Tibial nerve (tissue), 4 donors: ENCODE data around the gene NCOR1. TPM values are rescaled to one million over a fixed set of nuclear protein-coding genes. Genes with fewer than 3 reads are reported as not detected.

Experiments used
- DNase-seq, 2 donors: peaks; one replicate each; pipeline ENCODE4 v3.0.0-alpha.2; 2019; ENCODE audit warnings: low spot score in 2 of 2
- H3K27ac ChIP-seq, 4 donors: fragments of 200-600 bp; sonication (generic) in 3 of 4; one replicate each; pipeline ENCODE4 v1.5.1; 2017 to 2019; ENCODE audit warnings: mild to moderate bottlenecking in 1 of 4
- H3K27me3 ChIP-seq, 2 donors: fragments of 200-600 bp; sonication (generic) in 1 of 2; one replicate each; pipeline versions ENCODE4 v1.5.1 to v1.6.0; 2017 to 2019
- H3K36me3 ChIP-seq, 3 donors: fragments of 200-600 bp; sonication (generic); one replicate each; pipeline ENCODE4 v1.5.1; 2018 to 2019
- H3K4me1 ChIP-seq, 4 donors: fragments of 200-600 bp; sonication (generic) in 3 of 4; one replicate each; pipeline ENCODE4 v1.5.1; 2017 to 2019
- H3K4me3 ChIP-seq, 4 donors: fragments of 200-600 bp; sonication (generic) in 3 of 4; one replicate each; pipeline ENCODE4 v1.5.1; 2017 to 2019; ENCODE audit warnings: mild to moderate bottlenecking in 1 of 4, moderate library complexity in 1 of 4
- H3K9me3 ChIP-seq, 4 donors: fragments of 200-600 bp; sonication (generic) in 3 of 4; one replicate each; pipeline ENCODE4 v1.5.1; 2017 to 2019
- EP300 ChIP-seq, 2 donors: sonication (generic); formaldehyde crosslinking; IDR thresholded peaks; one replicate each; pipeline ENCODE4 v1.6.1; 2017; ENCODE audit warnings: antibody characterized with exemption in 2 of 2, mild to moderate bottlenecking in 1 of 2
- POLR2A ChIP-seq, 2 donors: fragments of 450-650 bp; IDR thresholded peaks; one replicate each; pipeline ENCODE4 v1.6.1; 2017; ENCODE audit warnings: antibody characterized with exemption in 2 of 2, mild to moderate bottlenecking in 2 of 2, moderate library complexity in 2 of 2
- WGBS, 2 donors: methylation state at CpG; one replicate each; pipeline ENCODE4 v1.1.5; 2018; 5-methylcytosine and 5-hydroxymethylcytosine counted together
- total RNA-seq, 4 donors: library from RNA; depleted of rRNA; stranded (reverse); fragments of >200 nt; gene quantifications; one replicate each; pipeline ENCODE4 v1.1.0, GENCODE V29; 2016
- TF ChIP-seq, protein P1 (sequence below), 5 experiments: fragments of 200-600 bp in 3 of 5; fragments of 450-650 bp in 2 of 5; sonication (generic) in 3 of 5; IDR thresholded peaks; one replicate each; pipeline ENCODE4 v1.5.1; 2016 to 2019; ENCODE audit warnings: antibody characterized with exemption in 5 of 5, mild to moderate bottlenecking in 3 of 5, moderate library complexity in 2 of 5

NCOR1 gene
- total RNA-seq, 4 donors from 2014 or later: 115 to 248 (median 169) TPM

DNA sequence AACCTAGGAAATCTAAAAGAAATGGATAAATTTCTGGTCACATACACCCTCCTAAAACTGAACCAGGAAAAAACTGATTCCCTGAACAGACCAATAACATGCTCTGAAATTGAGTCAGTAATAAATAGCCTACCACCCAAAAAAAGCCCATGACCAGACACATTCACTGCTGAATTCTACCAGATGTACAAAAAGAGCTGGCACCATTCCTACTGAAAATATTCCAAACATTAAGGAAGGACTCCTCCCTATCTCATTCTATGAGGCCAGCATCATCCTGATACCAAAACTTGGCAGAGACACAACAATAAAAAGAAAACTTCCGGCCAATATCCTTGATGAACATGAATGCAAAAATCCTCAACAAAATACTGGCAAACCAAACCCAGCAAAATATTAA lies 162.8 kb downstream of the NCOR1 start:
- Histone ChIP-seq H3K4me1 (no peaks in the 10 kb centered on the region), H3K4me3 (no peak overlapping the region), H3K27ac (no peak overlapping the region), H3K36me3 (peaks cover 3 to 90% (median 8%) of the 10 kb centered on the region in 3 donors), H3K9me3 (peaks cover 0 to 10% (median 0%) of the 10 kb centered on the region in 4 donors), H3K27me3 (no peaks in the 10 kb centered on the region)
- 56 to 70% methylated on average over 1 of the region's 1 CpG for WGBS, 2 donors
- no peak for TF ChIP-seq EP300 (IDR thresholded peaks at IDR 0.05)
- TF ChIP-seq, protein P1, sequence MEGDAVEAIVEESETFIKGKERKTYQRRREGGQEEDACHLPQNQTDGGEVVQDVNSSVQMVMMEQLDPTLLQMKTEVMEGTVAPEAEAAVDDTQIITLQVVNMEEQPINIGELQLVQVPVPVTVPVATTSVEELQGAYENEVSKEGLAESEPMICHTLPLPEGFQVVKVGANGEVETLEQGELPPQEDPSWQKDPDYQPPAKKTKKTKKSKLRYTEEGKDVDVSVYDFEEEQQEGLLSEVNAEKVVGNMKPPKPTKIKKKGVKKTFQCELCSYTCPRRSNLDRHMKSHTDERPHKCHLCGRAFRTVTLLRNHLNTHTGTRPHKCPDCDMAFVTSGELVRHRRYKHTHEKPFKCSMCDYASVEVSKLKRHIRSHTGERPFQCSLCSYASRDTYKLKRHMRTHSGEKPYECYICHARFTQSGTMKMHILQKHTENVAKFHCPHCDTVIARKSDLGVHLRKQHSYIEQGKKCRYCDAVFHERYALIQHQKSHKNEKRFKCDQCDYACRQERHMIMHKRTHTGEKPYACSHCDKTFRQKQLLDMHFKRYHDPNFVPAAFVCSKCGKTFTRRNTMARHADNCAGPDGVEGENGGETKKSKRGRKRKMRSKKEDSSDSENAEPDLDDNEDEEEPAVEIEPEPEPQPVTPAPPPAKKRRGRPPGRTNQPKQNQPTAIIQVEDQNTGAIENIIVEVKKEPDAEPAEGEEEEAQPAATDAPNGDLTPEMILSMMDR (IDR thresholded peaks at IDR 0.05): no peak
- no peak for TF ChIP-seq POLR2A (IDR thresholded peaks at IDR 0.05)
- DNase-seq: no peak

DNA sequence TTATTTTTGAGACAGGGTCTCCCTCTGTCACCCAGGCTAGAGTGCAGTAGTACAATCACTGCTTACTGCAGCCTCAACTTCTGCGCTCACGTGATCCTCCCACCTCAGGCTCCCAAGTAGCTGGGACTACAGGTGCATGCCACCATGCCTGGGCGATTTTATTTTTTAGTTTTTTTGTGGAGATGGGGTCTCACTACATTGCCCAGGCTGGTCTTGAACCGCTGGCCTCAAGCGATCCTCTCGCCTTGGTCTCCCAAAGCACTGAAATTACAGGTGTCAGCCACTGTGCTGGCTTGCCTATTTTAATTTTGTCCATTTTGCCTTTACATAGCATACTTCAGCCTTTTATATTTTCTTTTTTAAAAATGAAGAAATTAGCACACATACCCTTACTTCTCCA lies 164.5 kb downstream of the NCOR1 start:
- no peak overlapping the region for H3K27ac ChIP-seq

DNA sequence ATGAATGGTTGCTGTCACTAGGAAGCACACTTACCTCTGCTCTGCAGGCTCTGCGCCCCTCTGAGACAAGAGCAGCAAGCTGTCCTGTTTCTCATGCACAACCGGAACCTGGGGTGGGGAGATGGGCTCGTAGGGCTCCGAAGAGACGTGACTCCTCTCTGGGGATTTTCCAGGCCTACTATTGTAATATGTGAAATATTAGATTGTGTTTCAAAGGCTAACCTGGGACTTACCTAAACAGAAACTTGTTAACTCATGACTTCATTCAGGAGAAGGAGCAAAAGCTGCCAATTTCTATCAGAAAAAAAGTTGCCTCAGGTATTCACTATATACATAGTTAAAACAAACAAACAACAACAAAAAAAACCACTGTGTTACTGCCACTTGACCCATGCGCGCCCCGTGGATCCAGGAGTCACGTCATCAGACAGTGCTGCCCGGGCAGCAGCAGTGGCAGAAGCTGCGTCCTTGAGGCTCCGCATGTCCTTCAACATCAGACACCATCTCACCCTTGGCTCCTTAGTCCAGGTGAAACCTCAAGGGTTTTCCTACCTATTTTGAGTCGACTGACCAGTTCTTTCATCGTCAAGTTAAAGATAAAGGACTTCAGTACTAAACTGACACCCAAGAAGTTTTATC lies 166.4 kb downstream of the NCOR1 start:
- H3K9me3 ChIP-seq: peaks cover 0 to 6% (median 0%) of the 10 kb centered on the region in 4 donors
- whole genome bisulfite sequencing, 2 donors: 85 to 88% methylated on average over 14 of the region's 14 CpGs
- no peak for TF ChIP-seq EP300 (IDR thresholded peaks at IDR 0.05)
- TF ChIP-seq, protein P1 (IDR thresholded peaks at IDR 0.05): no peak
- no peak for TF ChIP-seq POLR2A (IDR thresholded peaks at IDR 0.05)
- no peaks in the 10 kb centered on the region for H3K4me1 ChIP-seq
- no peak overlapping the region for H3K4me3 ChIP-seq
- H3K36me3 ChIP-seq: peaks cover 0 to 86% (median 13%) of the 10 kb centered on the region in 3 donors
- no peak for DNase-seq
- no peaks in the 10 kb centered on the region for H3K27me3 ChIP-seq
- H3K27ac ChIP-seq: no peak overlapping the region

More for the DNA sequence above, 164.5 kb downstream of the NCOR1 start:
- WGBS, 2 donors: 97 to 98% methylated on average over 6 of the region's 6 CpGs
- no peak overlapping the region for H3K4me3 ChIP-seq
- H3K27me3 ChIP-seq: no peaks in the 10 kb centered on the region
- DNase-seq: no peak
- TF ChIP-seq, protein P1 (IDR thresholded peaks at IDR 0.05): no peak
- TF ChIP-seq EP300 (IDR thresholded peaks at IDR 0.05): no peak
- no peak for TF ChIP-seq POLR2A (IDR thresholded peaks at IDR 0.05)
- peaks cover 0 to 10% (median 0%) of the 10 kb centered on the region in 4 donors for H3K9me3 ChIP-seq
- peaks cover under 1 to 86% (median 7%) of the 10 kb centered on the region in 3 donors for H3K36me3 ChIP-seq
- H3K4me1 ChIP-seq: no peaks in the 10 kb centered on the region

DNA sequence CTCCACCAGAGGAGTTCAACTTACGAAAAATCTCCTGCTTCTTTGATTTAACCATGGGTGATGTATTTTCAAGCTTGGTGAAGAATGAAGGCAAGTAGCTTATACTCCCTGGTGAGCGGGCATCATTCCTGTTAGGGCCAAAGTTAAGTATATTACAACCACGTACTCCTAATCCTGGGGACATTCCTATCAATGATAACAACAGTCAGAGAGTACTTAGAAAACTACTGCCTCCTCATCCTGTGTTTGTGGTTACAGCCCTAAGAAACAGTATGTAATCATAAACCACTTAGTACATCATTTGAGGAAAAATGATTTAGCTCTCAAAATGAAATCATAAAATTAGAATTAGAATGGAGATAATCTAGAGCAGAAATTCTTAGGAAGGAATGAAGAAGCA lies 168.4 kb downstream of the NCOR1 start:
- H3K27ac ChIP-seq: no peak overlapping the region
- H3K4me3 ChIP-seq: no peak overlapping the region
- H3K36me3 ChIP-seq: peaks cover 0 to 87% (median 13%) of the 10 kb centered on the region in 3 donors
- no peaks in the 10 kb centered on the region for H3K4me1 ChIP-seq
- no peak for TF ChIP-seq POLR2A (IDR thresholded peaks at IDR 0.05)
- TF ChIP-seq, protein P1 (IDR thresholded peaks at IDR 0.05): no peak
- TF ChIP-seq EP300 (IDR thresholded peaks at IDR 0.05): no peak
- no peaks in the 10 kb centered on the region for H3K27me3 ChIP-seq
- no peaks in the 10 kb centered on the region for H3K9me3 ChIP-seq
- 91 to 96% methylated on average over 3 of the region's 3 CpGs for WGBS, 2 donors
- DNase-seq: no peak

DNA sequence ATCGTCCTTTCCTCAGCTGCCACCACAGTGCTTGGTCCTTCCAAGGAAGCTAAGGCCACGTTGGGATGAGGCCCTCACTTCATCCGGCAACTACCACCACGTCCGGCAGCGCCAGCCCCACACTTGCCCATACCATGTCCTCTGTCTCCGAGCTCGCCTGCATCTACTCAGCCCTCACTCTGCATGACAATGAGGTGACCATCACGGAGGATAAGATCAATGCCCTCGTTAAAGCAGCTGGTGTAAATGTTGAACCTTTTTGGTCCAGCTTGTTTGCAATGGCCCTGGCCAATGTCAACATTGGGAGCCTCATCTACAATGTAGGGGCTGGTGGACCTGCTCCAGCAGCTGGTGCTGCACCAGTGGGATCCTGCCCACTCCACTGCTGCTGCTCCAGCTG lies 170.8 kb downstream of the NCOR1 start:
- WGBS, 2 donors: 93 to 96% methylated on average over 10 of the region's 10 CpGs
- H3K4me1 ChIP-seq: peaks cover 0 to 6% (median 0%) of the 10 kb centered on the region in 4 donors
- peaks cover 0 to 89% (median 16%) of the 10 kb centered on the region in 3 donors for H3K36me3 ChIP-seq
- no peak for TF ChIP-seq POLR2A (IDR thresholded peaks at IDR 0.05)
- TF ChIP-seq, protein P1 (IDR thresholded peaks at IDR 0.05): no peak
- no peak for TF ChIP-seq EP300 (IDR thresholded peaks at IDR 0.05)
- no peak overlapping the region for H3K27ac ChIP-seq
- no peaks in the 10 kb centered on the region for H3K9me3 ChIP-seq
- no peaks in the 10 kb centered on the region for H3K27me3 ChIP-seq
- H3K4me3 ChIP-seq: no peak overlapping the region
- no peak for DNase-seq
